Stimulated activated naive CD4-positive, alpha-beta T cell (primary cell): ENCODE measurements around the gene SLC46A2.

ENCODE experiments used
- DNase-seq, 6 experiments: peaks; one replicate each; lab custom pipeline; 2025; lab: John Stamatoyannopoulos, UW

Gene SLC46A2

DNA sequence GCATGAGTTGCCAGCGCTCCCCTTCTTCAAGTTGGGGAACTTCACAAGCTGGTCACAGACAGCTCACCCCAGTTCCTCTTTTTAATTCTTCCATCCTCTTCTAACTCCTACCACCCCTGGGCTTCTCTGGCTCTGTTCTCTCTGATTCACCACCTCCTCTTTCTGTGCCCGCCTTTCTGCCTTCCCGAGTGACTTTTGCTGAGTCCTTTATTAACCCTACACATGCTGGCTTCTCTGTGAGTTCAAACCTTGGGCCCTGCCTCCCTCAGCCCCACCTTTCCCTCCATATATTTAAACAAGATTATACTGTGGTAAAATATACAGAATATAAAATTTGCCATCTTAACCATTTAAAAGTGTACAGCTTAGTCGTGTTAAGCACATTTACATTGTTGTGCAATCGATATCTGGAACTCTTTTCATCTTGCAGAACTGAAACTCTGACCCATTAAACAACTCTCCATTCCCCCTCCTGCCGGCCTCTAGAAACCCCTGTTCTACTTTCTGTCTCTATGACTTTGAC lies 32.0 kb downstream of the SLC46A2 start:
- no peak for DNase-seq

DNA sequence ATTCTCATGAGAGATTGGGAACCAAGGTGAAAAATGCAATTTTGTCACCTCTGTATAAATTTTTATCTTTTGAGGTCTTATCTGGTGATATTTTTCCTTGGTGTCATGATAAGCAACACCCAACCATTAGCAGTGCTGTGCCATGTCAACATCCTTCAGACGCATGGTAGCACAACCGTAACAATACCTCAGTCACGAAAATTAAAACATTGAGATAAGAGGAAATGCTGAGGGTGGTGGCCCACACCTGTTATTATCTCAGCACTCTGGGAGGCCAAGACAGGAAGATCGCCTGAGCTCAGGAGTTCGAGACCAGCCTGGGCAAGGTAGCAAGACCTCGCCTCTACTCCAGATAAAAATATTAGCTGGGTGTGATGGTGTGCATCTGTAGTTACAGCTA lies 32.7 kb downstream of the SLC46A2 start:
- no peak for DNase-seq

DNA sequence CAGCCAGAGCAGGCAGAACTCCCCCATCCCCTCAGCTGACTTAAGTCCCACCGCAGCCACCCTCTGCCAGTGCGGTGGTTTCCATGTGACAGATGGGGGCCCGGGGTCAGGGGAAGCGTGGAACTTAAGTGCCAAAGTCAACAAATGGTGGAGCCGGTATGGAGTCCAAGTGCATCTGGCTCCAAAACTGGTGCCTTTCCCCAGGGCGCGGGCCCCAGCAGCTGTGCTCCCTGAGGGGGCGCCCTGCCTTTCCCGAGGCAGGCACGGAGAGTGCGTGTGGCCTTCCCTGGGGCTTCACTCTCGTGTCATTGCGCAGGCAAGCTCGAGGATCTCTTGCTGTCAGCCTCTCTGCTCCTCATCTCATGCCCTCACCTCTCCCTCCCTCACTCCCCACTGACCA lies 33.8 kb downstream of the SLC46A2 start:
- no peak for DNase-seq

DNA sequence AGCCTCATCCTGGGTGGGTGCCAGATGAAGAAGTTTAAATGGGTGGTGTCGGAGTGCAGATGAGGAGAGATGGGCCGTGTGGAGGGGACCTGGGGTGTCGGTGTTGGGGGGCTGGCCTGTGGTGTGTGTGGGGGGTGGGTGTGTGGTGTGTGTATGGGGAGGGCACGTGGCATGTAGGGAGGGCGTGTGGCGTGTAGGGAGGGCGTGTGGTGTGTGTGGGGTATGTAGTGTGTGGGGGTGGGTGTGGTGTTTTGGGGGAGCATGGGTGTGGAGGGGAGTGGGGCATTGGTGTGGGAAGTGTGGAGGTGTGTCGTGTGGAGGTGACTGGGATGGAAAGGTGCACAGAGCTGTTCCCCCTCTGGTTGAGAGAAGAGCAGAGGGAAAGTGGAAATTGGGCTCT lies 34.5 kb downstream of the SLC46A2 start:
- no peak for DNase-seq

DNA sequence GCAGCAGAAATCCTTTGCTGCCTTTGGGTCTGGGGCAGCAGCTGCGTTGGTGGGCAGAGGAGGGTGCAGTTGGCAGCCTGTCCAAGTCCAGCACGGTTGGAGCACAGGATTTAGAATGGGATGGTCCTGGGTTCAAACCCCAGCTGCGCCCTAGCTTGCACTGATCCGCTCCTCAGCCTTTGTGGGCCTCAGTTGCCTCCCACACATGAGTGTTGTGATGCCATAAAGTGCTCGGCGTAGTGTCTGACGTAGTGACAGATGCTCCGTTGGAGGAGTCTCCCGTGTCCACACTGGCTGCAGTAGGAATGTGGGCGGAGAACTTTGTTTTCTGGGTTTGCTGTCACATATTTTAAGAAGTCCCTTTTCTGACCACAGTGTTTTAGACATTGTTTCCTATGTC lies 36.0 kb downstream of the SLC46A2 start:
- no peak for DNase-seq

DNA sequence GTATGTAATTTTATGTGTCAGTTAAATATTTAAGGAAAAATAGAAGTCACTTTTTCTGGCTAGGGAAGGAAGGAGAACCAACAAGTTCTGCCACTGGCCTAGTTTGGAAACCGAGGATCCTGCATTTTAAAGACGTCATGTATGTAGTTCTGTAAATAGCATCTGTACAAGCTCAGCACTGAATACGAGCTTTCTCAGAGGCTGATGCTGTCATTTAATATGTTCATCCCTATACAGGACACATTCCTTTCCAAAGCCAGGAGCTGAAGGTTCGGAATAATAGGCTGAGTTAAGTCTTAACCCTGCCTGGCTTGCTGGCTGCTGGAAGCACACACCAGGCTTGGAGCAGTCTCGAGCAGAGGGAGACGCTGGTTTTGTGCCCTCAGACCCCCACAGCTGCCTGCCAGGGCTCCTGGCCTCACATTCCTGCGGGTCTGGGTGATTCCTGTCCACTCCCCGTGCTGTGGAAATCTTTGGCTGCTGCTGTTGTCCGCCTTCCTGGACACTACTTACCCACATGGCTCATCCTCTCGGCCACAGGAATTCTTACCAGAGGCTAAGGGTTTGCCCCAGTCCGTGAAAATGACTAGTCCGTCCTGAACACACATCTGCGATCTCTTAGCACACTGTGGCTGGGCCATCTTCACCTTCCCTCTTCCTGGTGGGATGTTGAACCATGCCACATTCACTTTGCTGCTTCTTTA lies 36.6 kb downstream of the SLC46A2 start:
- DNase-seq = no peak

GRCh38 chr9:112852741-112853504 lies 37.8 kb downstream of the SLC46A2 start:
- no peak for DNase-seq

DNA sequence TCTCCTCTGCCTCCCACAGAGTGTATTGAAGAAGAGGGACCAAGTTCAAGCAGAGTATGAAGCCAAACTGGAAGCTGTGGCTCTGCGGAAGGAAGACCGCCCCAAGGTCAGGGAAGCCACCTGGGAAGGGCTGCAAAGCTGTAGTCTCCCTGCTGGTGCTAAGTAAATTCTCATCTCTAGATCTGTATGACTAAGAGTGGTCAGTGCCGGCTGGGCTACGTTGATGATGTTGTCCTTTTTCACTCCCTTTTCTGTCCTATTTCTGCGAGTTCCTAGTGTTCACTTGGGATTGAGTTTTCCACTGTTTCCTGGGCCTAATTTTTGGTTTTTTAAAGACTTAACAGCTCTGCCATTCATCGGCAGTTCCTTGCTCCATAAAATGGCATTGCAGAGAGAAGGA lies 39.8 kb downstream of the SLC46A2 start:
- no peak for DNase-seq

- no peak for DNase-seq
Measured at GRCh38 chr9:112849363-112849922, 41.2 kb downstream of the SLC46A2 start.

- no peak for DNase-seq
Measured at GRCh38 chr9:112848316-112849151, 42.1 kb downstream of the SLC46A2 start.

- no peak for DNase-seq
Measured at GRCh38 chr9:112846528-112847488, 43.9 kb downstream of the SLC46A2 start.

DNA sequence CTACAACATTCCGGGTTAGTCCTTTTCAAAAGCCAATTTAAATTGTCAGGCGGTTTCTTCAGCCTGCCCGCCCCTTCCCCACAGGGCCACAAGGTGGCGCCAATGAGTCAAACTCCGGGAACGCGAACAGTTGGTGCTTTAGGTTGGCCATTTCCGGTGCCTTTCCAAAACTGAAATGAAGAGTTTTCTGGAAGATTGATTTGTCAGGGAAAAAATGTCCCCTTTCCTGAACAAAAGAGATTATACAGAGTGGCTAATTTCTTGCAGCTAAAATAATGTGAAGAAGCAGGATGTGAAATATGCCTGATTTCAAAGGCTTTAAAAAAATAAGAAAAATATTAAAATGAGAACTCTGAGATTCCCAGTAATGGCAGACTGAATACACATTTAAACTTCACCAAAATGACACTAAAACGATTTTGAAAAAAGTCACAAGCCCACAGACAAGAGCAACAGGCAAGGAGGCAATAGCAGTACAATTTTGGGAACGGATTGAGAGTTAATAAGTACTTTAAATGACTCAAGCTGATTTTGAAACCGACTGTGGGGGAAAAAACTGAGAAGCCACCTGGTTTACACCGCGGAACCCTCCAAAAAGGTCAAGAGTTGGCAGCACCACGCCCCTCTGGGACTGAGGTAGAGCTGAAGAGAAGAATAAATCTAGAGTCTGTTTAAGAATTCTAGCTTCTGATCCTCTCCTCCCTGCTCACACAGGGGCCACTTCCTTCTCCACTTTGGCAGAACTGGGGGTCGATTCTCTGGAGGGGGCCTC lies 45.7 kb downstream of the SLC46A2 start:
- DNase-seq = peak; percentile 28 to 71 (median 45)

- no peak for DNase-seq
Measured at GRCh38 chr9:112842555-112842954, 48.1 kb downstream of the SLC46A2 start.

GRCh38 chr9:112841261-112841660 lies 49.4 kb downstream of the SLC46A2 start:
- no peak for DNase-seq

- no peak for DNase-seq
Measured at GRCh38 chr9:112839331-112839730, 51.3 kb downstream of the SLC46A2 start.

GRCh38 chr9:112838342-112838741 lies 52.3 kb downstream of the SLC46A2 start:
- no peak for DNase-seq

DNA sequence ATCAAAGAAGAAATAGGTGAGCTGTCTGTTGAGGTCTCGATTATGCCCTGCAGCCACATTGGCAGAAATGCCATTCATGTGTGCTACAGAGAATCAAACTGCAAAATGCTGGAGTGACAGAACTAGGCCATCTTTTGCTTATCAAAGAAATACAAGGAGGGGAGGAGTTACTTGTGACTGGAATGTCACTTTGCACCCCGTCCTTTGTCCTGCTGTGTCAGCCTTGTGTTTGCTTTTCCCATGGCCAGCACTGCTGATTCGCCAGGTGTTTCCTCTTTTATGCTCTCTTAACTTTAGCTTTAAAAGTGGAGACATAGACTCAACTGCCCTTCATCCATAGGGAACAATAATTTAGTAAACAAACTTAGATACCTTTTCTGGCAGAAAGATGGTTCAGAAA lies 54.3 kb downstream of the SLC46A2 start:
- DNase-seq = no peak

- DNase-seq = no peak
Measured at GRCh38 chr9:112833081-112833480, 57.6 kb downstream of the SLC46A2 start.

DNA sequence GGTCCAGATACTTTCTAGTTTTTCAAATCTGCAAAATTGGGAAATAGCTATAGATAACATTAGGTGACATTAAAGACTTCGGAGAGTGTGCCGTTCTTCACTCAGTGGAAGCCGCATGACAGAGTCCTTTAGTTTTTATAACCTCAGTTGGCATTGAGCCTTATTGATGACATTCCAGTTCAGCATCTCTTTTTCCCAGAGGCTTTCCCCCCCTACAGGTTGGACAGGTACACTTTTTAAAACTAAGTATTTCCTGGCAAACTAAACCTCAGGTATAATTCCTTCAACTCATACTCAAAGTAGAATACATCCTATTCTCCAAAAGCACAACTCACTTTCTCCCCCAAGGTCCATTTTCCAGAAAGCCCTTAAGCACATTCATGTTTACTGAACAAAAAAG lies 58.7 kb downstream of the SLC46A2 start:
- no peak for DNase-seq

- DNase-seq = no peak
Measured at GRCh38 chr9:112831281-112831851, 59.3 kb downstream of the SLC46A2 start.
